Stimulated activated CD4-positive, alpha-beta T cell treated with anti-CD3 and anti-CD28 coated beads, Interleukin-15, amount 100 ng/mL, for 24 hours (primary cell): ENCODE results near the gene RPL3.
A peak's percentile ranks its signal among the peaks of the same experiment; 100 is the strongest.

Experiments
- DNase-seq: peaks from one replicate; pipeline ENCODE4 v3.0.0-alpha.2; 2020

The RPL3 gene

DNA sequence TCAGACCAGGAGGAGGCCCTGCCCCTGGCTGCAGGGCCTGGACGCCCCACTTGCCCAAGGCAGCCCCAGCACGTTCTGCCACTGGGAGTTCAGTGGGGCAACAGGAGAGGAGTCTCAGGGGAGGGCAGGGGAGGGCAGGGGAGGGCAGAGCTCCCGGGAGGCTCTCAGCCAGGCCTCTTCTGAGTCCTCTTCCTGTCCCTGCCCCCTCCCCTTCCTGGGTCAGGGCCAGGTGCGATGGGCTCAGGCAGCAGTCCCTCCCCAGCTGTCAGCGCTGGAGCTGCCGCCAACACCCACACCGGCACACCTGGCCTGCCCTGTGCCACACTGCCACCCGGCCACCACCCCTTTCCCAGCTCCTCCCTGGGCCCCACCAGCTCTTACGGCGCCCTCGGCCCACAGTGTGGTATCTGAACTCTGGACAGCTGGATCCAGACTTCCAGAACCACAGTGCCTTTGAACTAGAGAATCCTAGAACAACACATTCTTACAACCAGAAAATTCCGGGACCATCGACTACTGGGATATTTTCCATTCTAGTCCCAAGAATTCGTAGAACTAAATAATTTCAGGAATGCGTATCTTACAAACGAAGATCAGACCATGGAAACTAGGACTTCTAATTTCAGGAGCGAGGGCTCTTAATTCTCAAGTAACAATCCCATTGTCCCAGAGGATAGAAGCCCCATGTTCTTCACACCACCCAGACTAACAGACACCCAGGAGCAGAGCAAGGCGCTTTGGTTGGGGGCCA lies 21.8 kb downstream of the RPL3 start:
- no peak for DNase-seq

- DNase-seq: no peak
These were observed 22.4 kb downstream of the RPL3 start for GRCh38 chr22:39296981-39297489.

DNA sequence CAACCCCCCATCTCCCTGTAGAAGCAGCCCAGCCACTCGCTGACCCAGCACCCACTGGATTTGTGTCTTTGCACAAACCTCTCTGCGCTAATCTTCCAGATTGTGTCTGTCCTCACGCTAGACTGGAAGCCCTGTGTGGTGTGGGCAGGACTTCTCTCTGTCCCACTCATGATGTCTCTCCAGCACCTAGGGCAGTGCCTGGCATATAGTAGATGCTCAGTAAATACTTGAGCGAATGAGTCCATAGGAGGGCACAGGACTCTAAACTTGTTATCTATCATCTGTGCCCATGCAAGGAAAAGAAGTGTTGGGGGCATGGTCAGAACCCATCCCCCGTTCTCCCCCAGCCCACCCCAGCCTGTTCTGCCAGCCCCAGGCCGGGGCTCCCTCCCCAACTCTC lies 22.9 kb downstream of the RPL3 start:
- DNase-seq: no peak

- DNase-seq: no peak
These were observed 24.6 kb downstream of the RPL3 start for GRCh38 chr22:39294571-39295468.

DNA sequence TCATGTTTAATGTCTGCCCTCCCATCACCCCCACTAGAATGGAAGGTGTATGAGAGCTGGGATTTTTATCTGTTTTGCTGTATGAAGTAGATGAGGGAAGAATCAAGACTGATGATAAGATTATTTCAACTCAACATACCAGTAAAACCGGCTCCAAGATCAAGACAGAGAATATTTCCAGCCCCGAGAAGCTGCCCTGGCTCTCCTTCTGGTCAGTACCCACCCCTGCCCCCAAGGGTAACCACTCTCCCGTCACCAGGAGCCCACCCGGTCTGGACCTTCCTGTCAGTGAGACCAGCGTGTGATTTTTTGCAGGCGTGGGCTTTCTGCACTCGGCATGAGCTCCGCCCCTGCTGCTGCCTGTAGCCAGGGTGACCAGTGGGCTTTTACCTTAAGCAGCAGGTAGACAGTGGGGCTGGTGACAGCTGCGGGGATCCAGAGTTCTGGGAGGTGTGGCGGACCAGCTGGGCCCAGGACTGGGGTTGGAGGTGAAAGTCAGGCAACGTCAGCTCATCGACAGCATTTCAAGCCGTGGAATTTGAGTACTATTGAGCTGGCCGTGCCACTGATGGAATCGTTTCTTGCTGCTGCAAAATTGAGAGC lies 25.6 kb downstream of the RPL3 start:
- no peak for DNase-seq

GRCh38 chr22:39292561-39293074 lies 26.8 kb downstream of the RPL3 start:
- DNase-seq: peak; percentile 27

GRCh38 chr22:39292031-39292462 lies 27.4 kb downstream of the RPL3 start:
- no peak for DNase-seq

DNA sequence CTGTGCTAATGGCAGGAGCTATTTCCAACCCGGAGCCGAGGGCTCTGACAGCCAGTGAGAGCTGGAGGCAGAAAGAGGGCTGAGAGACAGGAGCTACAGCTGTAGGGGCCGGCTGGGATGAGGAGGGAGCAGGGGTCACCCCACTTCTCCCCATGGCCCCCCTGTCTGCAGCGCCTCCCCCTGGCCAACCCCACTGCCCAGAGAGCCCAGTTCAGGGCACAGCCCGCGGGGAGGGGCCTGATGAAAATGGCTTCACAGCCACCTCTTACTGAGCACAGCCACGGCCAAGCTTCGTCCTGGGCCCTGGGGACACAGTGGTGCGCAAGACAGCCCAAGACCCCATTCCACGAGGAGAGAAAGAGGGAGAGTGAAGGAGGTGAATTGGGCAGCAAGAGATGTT lies 27.9 kb downstream of the RPL3 start:
- DNase-seq: no peak

DNA sequence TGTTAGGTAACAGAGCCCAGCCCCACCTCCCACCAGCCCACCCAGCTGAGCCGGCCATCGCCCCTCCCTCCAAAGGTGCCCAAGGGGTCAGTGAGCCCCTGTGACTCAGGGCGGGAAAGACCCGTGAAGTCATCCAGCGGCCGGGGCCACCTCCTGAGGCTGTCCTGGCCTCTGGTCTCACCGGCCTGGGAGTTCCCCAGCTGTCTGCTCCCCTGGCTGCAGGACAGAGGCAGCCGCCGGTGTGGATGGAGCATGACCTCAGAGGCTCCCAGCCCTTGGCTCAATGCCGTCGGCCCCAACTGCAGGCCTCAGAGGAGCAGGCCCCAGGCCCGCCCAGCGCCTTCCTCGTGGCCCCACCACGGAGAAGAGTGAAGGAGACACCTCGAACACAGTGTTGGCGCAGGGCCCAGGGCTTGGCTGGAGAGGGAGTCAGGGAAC lies 28.7 kb downstream of the RPL3 start:
- DNase-seq: no peak

- no peak for DNase-seq
These were observed 29.3 kb downstream of the RPL3 start for GRCh38 chr22:39289975-39290720.

DNA sequence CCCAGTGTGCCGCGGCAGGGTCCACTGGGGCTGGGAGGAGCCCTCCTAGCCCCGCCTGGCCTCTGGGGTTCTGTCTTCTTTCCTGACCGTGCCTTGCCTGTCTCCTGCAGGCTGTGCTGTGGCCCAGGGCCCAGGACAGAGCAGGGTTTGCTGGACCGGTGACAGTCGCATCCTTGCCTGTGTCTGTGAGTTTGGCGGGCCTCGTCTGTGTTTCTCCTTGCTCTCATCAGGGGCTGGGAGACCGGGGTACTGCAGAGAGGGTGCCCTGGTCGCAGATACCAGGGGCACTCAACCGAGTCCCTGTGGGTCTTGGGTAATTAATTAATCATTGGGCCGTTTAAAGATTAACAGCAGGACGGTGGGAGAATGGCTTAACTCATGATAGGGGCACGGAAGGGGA lies 29.9 kb downstream of the RPL3 start:
- DNase-seq: no peak

GRCh38 chr22:39288135-39288898 lies 31.1 kb downstream of the RPL3 start:
- DNase-seq: no peak

DNA sequence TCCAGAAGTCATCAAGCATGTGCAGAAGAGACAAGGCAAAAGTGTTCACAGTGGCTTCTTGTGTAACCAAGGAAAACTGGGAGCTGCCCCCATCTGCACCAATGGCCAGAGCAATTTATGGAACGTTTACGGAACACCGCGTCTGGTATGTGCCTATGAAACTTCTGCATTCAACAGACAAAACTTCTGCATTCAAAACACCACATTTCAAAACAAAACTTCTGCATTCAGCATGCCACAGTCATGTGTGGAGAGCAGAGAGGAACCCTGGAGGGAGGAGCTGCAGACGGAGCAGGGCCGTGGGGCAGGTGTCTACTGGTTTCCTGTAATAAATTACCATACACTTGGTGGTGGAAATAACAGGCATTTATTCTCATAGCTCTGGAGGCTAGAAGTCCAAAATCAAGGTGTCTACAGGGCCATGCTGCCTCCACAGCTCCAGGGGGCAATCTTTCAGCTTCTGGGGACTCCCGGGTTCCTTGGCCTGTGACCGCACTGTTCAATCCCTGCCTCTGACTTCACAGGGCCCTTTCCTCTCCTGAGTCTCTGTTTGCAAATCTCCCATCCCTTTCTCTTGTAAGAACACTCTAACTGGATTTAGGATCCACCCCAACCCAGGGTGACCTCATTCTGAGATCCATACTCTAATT lies 32.2 kb downstream of the RPL3 start:
- no peak for DNase-seq

- DNase-seq: no peak
These were observed 34.4 kb downstream of the RPL3 start for GRCh38 chr22:39284983-39285382.

- DNase-seq: no peak
These were observed 35.1 kb downstream of the RPL3 start for GRCh38 chr22:39284142-39284980.

- no peak for DNase-seq
These were observed 35.9 kb downstream of the RPL3 start for GRCh38 chr22:39283322-39284141.

GRCh38 chr22:39282645-39283321 lies 36.6 kb downstream of the RPL3 start:
- DNase-seq: no peak

- no peak for DNase-seq
These were observed 38.3 kb downstream of the RPL3 start for GRCh38 chr22:39281126-39281525.

- DNase-seq: no peak
These were observed 39.2 kb downstream of the RPL3 start for GRCh38 chr22:39280250-39280649.
